GM10847 (cell line): ENCODE results near the gene FOXC1.

Source experiments
- POLR2A ChIP-seq: IDR thresholded peaks from 2 replicates; pipeline ENCODE4 v1.6.1; 2011; ENCODE audit not compliant: insufficient read length; ENCODE audit errors: extremely low read depth

The FOXC1 gene

DNA sequence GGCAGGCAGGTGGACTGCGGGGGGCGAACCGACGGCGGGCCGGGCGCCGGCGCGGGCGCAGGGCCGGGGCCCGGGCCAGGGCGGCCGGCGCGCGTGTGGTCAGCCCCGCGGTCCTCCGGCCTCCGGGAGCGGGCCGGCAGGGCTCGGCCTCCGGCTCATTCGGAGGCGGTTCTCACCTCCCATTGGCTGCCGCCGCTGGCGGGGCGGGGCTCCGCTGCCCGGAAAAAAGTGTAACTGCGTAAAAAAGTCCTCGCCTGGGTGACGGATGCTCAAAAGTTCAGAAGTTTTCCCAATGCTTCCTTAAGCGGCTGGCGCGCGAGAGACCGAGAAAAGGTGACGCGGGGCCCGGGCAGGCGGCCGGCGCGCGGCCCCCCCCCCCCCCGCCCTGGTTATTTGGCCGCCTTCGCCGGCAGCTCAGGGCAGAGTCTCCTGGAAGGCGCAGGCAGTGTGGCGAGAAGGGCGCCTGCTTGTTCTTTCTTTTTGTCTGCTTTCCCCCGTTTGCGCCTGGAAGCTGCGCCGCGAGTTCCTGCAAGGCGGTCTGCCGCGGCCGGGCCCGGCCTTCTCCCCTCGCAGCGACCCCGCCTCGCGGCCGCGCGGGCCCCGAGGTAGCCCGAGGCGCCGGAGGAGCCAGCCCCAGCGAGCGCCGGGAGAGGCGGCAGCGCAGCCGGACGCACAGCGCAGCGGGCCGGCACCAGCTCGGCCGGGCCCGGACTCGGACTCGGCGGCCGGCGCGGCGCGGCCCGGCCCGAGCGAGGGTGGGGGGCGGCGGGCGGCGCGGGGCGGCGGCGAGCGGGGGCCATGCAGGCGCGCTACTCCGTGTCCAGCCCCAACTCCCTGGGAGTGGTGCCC is at the start of gene FOXC1:
TSS of gene FOXC1 (plus strand) at position 268 of the 849 bp plus-strand sequence. CDS start at position 799, 531 bp downstream.
- no peak for TF ChIP-seq POLR2A

DNA sequence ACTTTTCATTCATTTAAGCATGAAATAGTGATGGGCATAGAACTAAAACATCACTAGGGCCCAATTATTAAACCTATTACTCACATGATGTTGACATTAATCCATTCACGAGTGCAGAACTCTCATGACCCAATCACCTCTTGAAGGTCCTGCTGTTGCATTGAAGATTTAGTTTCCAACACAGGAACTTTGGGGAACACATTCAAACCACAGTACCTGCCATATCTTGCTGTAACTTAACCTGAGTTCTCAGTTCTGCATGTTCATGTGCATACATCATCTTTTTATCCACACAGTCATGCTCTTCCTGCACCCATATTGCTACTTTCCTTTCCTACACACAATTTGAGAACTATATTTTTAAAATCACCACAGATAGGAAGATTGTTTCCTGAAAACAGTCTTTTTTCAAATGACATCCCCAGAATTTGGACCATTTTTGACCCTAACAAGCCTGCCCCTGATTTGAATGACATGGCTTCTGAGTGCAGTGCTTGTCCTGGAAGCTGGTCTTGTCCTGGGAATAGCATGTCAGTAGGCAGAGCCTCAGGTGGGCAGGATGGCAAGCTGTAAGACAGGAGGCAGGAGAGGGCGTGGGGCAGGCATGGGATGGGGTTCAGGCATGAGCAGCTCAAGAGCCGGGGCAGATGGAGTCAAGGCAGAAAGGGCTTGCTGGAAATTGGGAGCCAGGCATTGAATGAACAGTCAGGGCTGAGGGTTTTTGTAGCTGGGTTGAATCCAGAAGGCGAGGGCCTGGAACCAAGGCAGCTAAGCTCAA is 49.2 kb upstream of the FOXC1 start:
- no peak for TF ChIP-seq POLR2A

GRCh38 chr6:1561355-1561754 is 48.4 kb upstream of the FOXC1 start:
- TF ChIP-seq POLR2A: no peak

GRCh38 chr6:1562171-1562955 is 47.4 kb upstream of the FOXC1 start:
- no peak for TF ChIP-seq POLR2A

DNA sequence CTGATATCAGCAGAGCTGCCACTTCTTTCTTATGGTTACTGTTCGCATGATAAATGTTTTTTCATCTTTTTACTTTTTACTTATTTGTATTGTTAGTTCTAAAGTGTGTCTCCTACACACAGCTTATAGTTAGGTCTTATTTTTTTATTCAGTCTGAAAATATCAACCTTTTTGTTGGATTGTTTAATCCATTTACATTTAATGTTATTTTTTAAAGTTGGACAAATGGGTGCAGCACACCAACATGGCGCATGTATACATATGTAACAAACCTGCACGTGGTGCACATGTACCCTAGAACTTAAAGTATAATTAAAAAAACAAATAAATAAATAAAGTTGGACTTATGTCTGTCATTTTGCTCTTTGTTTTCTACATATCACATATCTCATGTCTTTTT is 40.3 kb upstream of the FOXC1 start:
- no peak for TF ChIP-seq POLR2A

- TF ChIP-seq POLR2A: no peak
These were observed 38.9 kb upstream of the FOXC1 start for GRCh38 chr6:1570848-1571247.

DNA sequence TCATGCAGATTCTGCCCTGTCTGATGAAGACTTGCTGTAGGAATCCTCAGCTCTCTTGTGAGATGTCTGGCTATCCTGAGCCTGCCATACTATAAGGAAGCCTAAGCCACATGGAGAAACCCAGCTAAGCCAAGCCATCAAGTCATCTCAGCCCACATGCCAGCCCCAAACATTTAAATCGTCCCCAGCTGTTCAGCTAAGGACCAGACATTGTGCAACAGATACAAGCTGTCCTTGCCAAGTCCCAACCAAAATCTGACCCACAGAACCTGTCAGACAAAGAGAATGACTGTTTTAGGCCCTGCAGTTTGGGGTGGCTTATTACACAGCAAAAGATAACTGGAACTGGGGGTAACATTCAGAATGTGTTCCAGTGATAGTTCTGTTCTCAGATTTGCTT is 36.8 kb upstream of the FOXC1 start:
- TF ChIP-seq POLR2A: no peak

- no peak for TF ChIP-seq POLR2A
These were observed 35.5 kb upstream of the FOXC1 start for GRCh38 chr6:1574083-1574761.

DNA sequence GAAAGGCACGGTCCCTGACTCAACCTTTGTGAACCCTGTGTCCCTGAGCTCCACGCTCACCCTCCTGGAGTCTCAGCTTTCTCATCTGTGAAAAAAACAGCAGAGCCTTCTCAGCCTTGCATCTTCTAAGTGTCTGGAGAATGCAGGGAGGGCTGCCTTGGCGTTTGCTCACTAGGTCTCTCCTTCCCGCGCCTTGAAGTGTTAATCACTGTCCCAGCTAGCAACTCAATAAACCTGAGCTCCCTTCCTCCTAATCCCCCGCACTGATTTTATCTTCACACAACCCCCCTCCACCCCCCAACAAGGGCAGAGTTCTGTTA is 34.9 kb upstream of the FOXC1 start:
- TF ChIP-seq POLR2A: no peak

GRCh38 chr6:1575210-1576041 is 34.3 kb upstream of the FOXC1 start:
- no peak for TF ChIP-seq POLR2A

GRCh38 chr6:1576166-1576565 is 33.5 kb upstream of the FOXC1 start:
- TF ChIP-seq POLR2A: no peak

- TF ChIP-seq POLR2A: no peak
These were observed 33.0 kb upstream of the FOXC1 start for GRCh38 chr6:1576711-1577110.

DNA sequence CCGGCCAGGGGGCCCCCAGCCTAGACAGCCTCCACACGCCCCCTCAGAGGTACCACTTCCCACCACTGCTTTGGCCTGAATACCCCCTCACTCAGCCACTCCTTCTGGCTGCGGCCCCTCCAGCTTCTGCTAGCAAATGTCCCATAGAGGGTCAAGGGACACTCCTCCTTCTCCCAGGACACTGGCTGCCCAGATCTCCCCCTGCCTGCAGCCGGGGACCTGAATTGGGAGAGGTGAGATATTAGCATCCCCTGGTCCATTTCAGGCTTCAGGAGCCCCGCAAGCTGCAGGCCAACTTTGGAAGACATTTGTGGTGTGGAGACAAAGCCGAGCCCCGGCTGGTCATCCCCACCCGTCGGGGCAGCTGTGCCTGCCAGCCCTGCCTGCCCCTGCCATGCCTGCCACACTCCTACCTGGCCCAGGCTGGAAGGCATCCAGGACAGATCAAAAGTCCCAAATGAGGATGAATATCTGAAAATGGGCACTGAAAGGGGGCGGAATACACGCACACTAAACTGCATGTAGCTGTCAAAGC is 32.5 kb upstream of the FOXC1 start:
- no peak for TF ChIP-seq POLR2A
